WTC11 (cell line): Measurements from ENCODE around the gene SLK. TPM values are rescaled to one million over a fixed set of nuclear protein-coding genes. Genes with fewer than 3 reads are reported as not detected.

Source experiments
- ATAC-seq: fragments of 200-7000 bp; cut with Tn5 transposase; 2 replicates; pipeline ENCODE4 v1.10.0; 2021; ENCODE audit warnings: mild to moderate bottlenecking, moderate library complexity
- CTCF ChIA-PET: fragments of 300-600 bp; sonication (Branson Sonifier 250); formaldehyde crosslinking; loops from one replicate; lab custom pipeline; 2021; ENCODE audit warnings: antibody characterized with exemption; lab: Charles Lee
- POLR2A ChIA-PET: fragments of 350-600 bp; sonication (Branson Sonifier 250); formaldehyde crosslinking; loops from one replicate; lab custom pipeline; 2021; ENCODE audit warnings: antibody characterized with exemption; lab: Charles Lee
- DNase-seq: peaks from one replicate; pipeline ENCODE4 v3.0.0; 2021; ENCODE audit warnings: low spot score
- H3K27ac Mint-ChIP-seq: 2 replicates; pipeline ENCODE4 v1.8.0; 2021; ENCODE audit warnings: mixed read lengths
- H3K27me3 Mint-ChIP-seq: 2 replicates; pipeline ENCODE4 v1.8.0; 2021; ENCODE audit warnings: low read depth, mild to moderate bottlenecking, moderate library complexity, mixed read lengths
- H3K36me3 Mint-ChIP-seq: 2 replicates; pipeline ENCODE4 v1.8.0; 2021; ENCODE audit warnings: mixed read lengths
- H3K4me1 Mint-ChIP-seq: 2 replicates; pipeline ENCODE4 v1.8.0; 2022; ENCODE audit warnings: mixed read lengths
- H3K4me3 Mint-ChIP-seq: 2 replicates; pipeline ENCODE4 v1.8.0; 2021; ENCODE audit warnings: mild to moderate bottlenecking, moderate library complexity, mixed read lengths
- H3K9me3 Mint-ChIP-seq: 2 replicates; pipeline ENCODE4 v1.8.0; 2021; ENCODE audit warnings: mixed read lengths
- AR ChIP-seq: fragments of 250-450 bp; sonication (Bioruptor Pico); IDR thresholded peaks from 2 replicates; pipeline ENCODE4 v1.9.0; 2021; ENCODE audit warnings: mild to moderate bottlenecking
- CREB1 ChIP-seq: sonication (generic); formaldehyde crosslinking; IDR thresholded peaks from 2 replicates; pipeline ENCODE4 v1.8.0; 2023; ENCODE audit warnings: mild to moderate bottlenecking, missing genetic modification reagents
- CREM ChIP-seq: sonication (generic); formaldehyde crosslinking; IDR thresholded peaks from 2 replicates; pipeline ENCODE4 v1.8.1; 2022; ENCODE audit warnings: mild to moderate bottlenecking, missing genetic modification reagents, moderate library complexity
- E2F4 ChIP-seq: sonication (generic); formaldehyde crosslinking; IDR thresholded peaks from 2 replicates; pipeline ENCODE4 v1.8.1; 2022; ENCODE audit warnings: low read depth, mild to moderate bottlenecking, moderate library complexity, missing genetic modification reagents, borderline replicate concordance
- E2F5 ChIP-seq: sonication (generic); formaldehyde crosslinking; IDR thresholded peaks from 2 replicates; pipeline ENCODE4 v1.8.1; 2022; ENCODE audit warnings: mild to moderate bottlenecking, moderate library complexity, missing genetic modification reagents
- ESRRA ChIP-seq: sonication (generic); formaldehyde crosslinking; IDR thresholded peaks from 2 replicates; pipeline ENCODE4 v1.8.1; 2022; ENCODE audit warnings: mild to moderate bottlenecking, missing genetic modification reagents, borderline replicate concordance
- ETV6 ChIP-seq: sonication (generic); formaldehyde crosslinking; IDR thresholded peaks from 2 replicates; pipeline ENCODE4 v1.8.1; 2022; ENCODE audit warnings: mild to moderate bottlenecking, missing genetic modification reagents
- HMGA2 ChIP-seq: fragments of 250-450 bp; sonication (Bioruptor Pico); IDR thresholded peaks from 2 replicates; pipeline ENCODE4 v1.4.0; 2021; ENCODE audit warnings: mild to moderate bottlenecking, moderate library complexity
- IRF2 ChIP-seq: sonication (generic); formaldehyde crosslinking; IDR thresholded peaks from 2 replicates; pipeline ENCODE4 v1.8.0; 2022; ENCODE audit warnings: low read depth, missing genetic modification reagents, borderline replicate concordance
- JAZF1 ChIP-seq: fragments of 250-450 bp; sonication (Bioruptor Pico); IDR thresholded peaks from 2 replicates; pipeline ENCODE4 v1.9.0; 2021; ENCODE audit warnings: moderate library complexity, mild to moderate bottlenecking, inconsistent platforms
- JUN ChIP-seq: sonication (generic); formaldehyde crosslinking; IDR thresholded peaks from 2 replicates; pipeline ENCODE4 v1.8.0; 2023; ENCODE audit warnings: mild to moderate bottlenecking, missing genetic modification reagents
- MLX ChIP-seq: sonication (generic); formaldehyde crosslinking; IDR thresholded peaks from 2 replicates; pipeline ENCODE4 v1.8.1; 2023; ENCODE audit warnings: mild to moderate bottlenecking, missing genetic modification reagents, moderate library complexity
- MXD4 ChIP-seq: fragments of 250-450 bp; sonication (Bioruptor Pico); IDR thresholded peaks from 2 replicates; pipeline ENCODE4 v1.8.0; 2021; ENCODE audit warnings: mild to moderate bottlenecking, moderate library complexity, borderline replicate concordance
- NR3C1 ChIP-seq: sonication (generic); formaldehyde crosslinking; conservative IDR thresholded peaks from 2 replicates; pipeline ENCODE4 v1.8.1; 2023; ENCODE audit warnings: low read depth, mild to moderate bottlenecking, missing genetic modification reagents
- PRRX2 ChIP-seq: fragments of 250-450 bp; sonication (Bioruptor Pico); IDR thresholded peaks from 2 replicates; pipeline ENCODE4 v1.8.0; 2021; ENCODE audit warnings: mild to moderate bottlenecking
- RELA ChIP-seq: sonication (generic); formaldehyde crosslinking; IDR thresholded peaks from 2 replicates; pipeline ENCODE4 v1.8.1; 2022; ENCODE audit warnings: missing genetic modification reagents, mild to moderate bottlenecking, borderline replicate concordance
- RORB ChIP-seq: fragments of 250-450 bp; sonication (Bioruptor Pico); IDR thresholded peaks from 2 replicates; pipeline ENCODE4 v1.9.0; 2021; ENCODE audit warnings: mild to moderate bottlenecking
- SMAD3 ChIP-seq: sonication (generic); formaldehyde crosslinking; IDR thresholded peaks from 2 replicates; pipeline ENCODE4 v1.8.0; 2022; ENCODE audit warnings: missing genetic modification reagents, mild to moderate bottlenecking, borderline replicate concordance
- SP1 ChIP-seq: sonication (generic); formaldehyde crosslinking; conservative IDR thresholded peaks from 2 replicates; pipeline ENCODE4 v1.8.1; 2022; ENCODE audit warnings: missing genetic modification reagents
- TCF7 ChIP-seq: sonication (generic); formaldehyde crosslinking; IDR thresholded peaks from 2 replicates; pipeline ENCODE4 v1.8.0; 2022; ENCODE audit warnings: mild to moderate bottlenecking, low read depth, missing genetic modification reagents, moderate library complexity
- TEAD4 ChIP-seq: sonication (generic); formaldehyde crosslinking; IDR thresholded peaks from 2 replicates; pipeline ENCODE4 v1.8.0; 2022; ENCODE audit warnings: mild to moderate bottlenecking, missing genetic modification reagents
- ZNF263 ChIP-seq: sonication (generic); formaldehyde crosslinking; IDR thresholded peaks from 2 replicates; pipeline ENCODE4 v1.8.1; 2022; ENCODE audit warnings: low read depth, mild to moderate bottlenecking, moderate library complexity, missing genetic modification reagents
- ZNF416 ChIP-seq: fragments of 250-450 bp; sonication (Bioruptor Pico); IDR thresholded peaks from 2 replicates; pipeline ENCODE4 v1.9.0; 2021; ENCODE audit warnings: mild to moderate bottlenecking, inconsistent platforms
- ZNF425 ChIP-seq: fragments of 250-450 bp; sonication (Bioruptor Pico); conservative IDR thresholded peaks from 2 replicates; pipeline ENCODE4 v1.9.0; 2021; ENCODE audit warnings: mild to moderate bottlenecking
- ZNF512 ChIP-seq: sonication (generic); formaldehyde crosslinking; IDR thresholded peaks from 2 replicates; pipeline ENCODE4 v1.8.1; 2022; ENCODE audit warnings: missing genetic modification reagents, borderline replicate concordance
- total RNA-seq: library from RNA; stranded (reverse); gene quantifications from 3 replicates; pipeline ENCODE4 v1.2.3, GENCODE V29; 2021

SLK gene
- total RNA-seq, 1 experiment from 2014 or later, result 19.2 TPM

GRCh38 chr10:103932971-103933370, 34.0 kb upstream of the SLK start:
- no peak overlapping the region for H3K4me3 Mint-ChIP-seq
- ATAC-seq (no peak), DNase-seq (no peak)
- no peak overlapping the region for H3K27ac Mint-ChIP-seq
- ChIA-PET POLR2A (no interaction called here), CTCF (no interaction called here)
- no peaks in the 10 kb centered on the region for H3K27me3 Mint-ChIP-seq
- H3K4me1 Mint-ChIP-seq, result peaks cover 18% of the 10 kb centered on the region
- no peaks in the 10 kb centered on the region for H3K36me3 Mint-ChIP-seq
- H3K9me3 Mint-ChIP-seq, result no peaks in the 10 kb centered on the region; the same call in 1 of the 2 replicates
- TF ChIP-seq ESRRA, result no peak
- TF ChIP-seq PRRX2 (CRISPR knock-in tag), result no peak
- TF ChIP-seq RORB (CRISPR knock-in tag), result no peak
- no peak for TF ChIP-seq JAZF1 (CRISPR knock-in tag)
- no peak for TF ChIP-seq TEAD4 (CRISPR knock-in tag)
- TF ChIP-seq CREM, result no peak
- no peak for TF ChIP-seq ZNF416 (CRISPR knock-in tag)
- TF ChIP-seq, all 79 proteins: peak for 0

GRCh38 chr10:103933557-103934121, 33.3 kb upstream of the SLK start:
- no peak for ATAC-seq
- ChIA-PET POLR2A (no interaction called here), CTCF (no interaction called here)
- Mint-ChIP-seq H3K9me3 (no peaks in the 10 kb centered on the region; the same call in 1 of the 2 replicates), H3K27ac (no peak overlapping the region), H3K36me3 (no peaks in the 10 kb centered on the region), H3K4me1 (peaks cover 13% of the 10 kb centered on the region), H3K4me3 (no peak overlapping the region), H3K27me3 (no peaks in the 10 kb centered on the region)
- no peak for DNase-seq
- TF ChIP-seq TCF7 (CRISPR knock-in tag) (no peak), NR3C1 (CRISPR knock-in tag) (no peak), RELA (CRISPR knock-in tag) (no peak)

- Mint-ChIP-seq H3K27ac (no peak overlapping the region), H3K4me1 (peaks cover 7% of the 10 kb centered on the region), H3K4me3 (no peak overlapping the region), H3K9me3 (no peaks in the 10 kb centered on the region; the same call in 1 of the 2 replicates), H3K36me3 (no peaks in the 10 kb centered on the region), H3K27me3 (no peaks in the 10 kb centered on the region)
- ChIA-PET POLR2A (no interaction called here), CTCF (no interaction called here)
- DNase-seq, result no peak
- ATAC-seq, result no peak
- TF ChIP-seq NR3C1 (CRISPR knock-in tag) (no peak), RORB (CRISPR knock-in tag) (no peak), AR (CRISPR knock-in tag) (no peak), HMGA2 (CRISPR knock-in tag) (no peak), JUN (CRISPR knock-in tag) (no peak), SP1 (CRISPR knock-in tag) (no peak), E2F4 (CRISPR knock-in tag) (no peak), ZNF425 (no peak), IRF2 (CRISPR knock-in tag) (no peak), E2F5 (CRISPR knock-in tag) (no peak), CREB1 (no peak), SMAD3 (CRISPR knock-in tag) (no peak), ZNF263 (CRISPR knock-in tag) (no peak), ETV6 (CRISPR knock-in tag) (no peak), MXD4 (CRISPR knock-in tag) (no peak), ZNF512 (no peak), MLX (CRISPR knock-in tag) (no peak)
Observed at GRCh38 chr10:103934308-103934707, 32.6 kb upstream of the SLK start.
